OCI-LY1 (cell line): ENCODE measurements around the gene RANBP3L.

Experiments
- H2AFZ ChIP-seq: fragments of 200-600 bp; sonication (generic), shearing (Covaris generic); 2 replicates; pipeline ENCODE4 v1.6.0; 2014; ENCODE audit warnings: antibody characterized with exemption, mild to moderate bottlenecking, low read length
- H3F3A ChIP-seq: fragments of 200-600 bp; sonication (generic), shearing (Covaris generic); 2 replicates; pipeline ENCODE4 v1.6.0; 2014; ENCODE audit warnings: mild to moderate bottlenecking, antibody characterized with exemption, low read length, moderate library complexity; ENCODE audit not compliant: insufficient read depth
- H3K27ac ChIP-seq: fragments of 200-600 bp; sonication (generic); 2 replicates; pipeline ENCODE4 v1.5.1; 2014; ENCODE audit warnings: low read length, mixed run types, mild to moderate bottlenecking, low read depth; ENCODE audit not compliant: poor library complexity, severe bottlenecking
- H3K27me3 ChIP-seq: fragments of 200-600 bp; sonication (generic); 2 replicates; pipeline ENCODE4 v1.6.0; 2014; ENCODE audit warnings: antibody characterized with exemption, mild to moderate bottlenecking, low read length, moderate library complexity; ENCODE audit not compliant: insufficient read depth
- H3K36me3 ChIP-seq: fragments of 200-600 bp; sonication (generic); 2 replicates; pipeline ENCODE4 v1.6.1; 2014; ENCODE audit warnings: mild to moderate bottlenecking, antibody characterized with exemption, low read length, moderate library complexity, mixed read lengths; ENCODE audit not compliant: insufficient read depth
- H3K4me1 ChIP-seq: fragments of 200-600 bp; sonication (generic); 2 replicates; pipeline ENCODE4 v1.5.1; 2014; ENCODE audit warnings: mild to moderate bottlenecking, low read length, moderate library complexity; ENCODE audit not compliant: insufficient read depth, severe bottlenecking
- H3K4me2 ChIP-seq: fragments of 200-600 bp; sonication (generic), shearing (Covaris generic); 2 replicates; pipeline ENCODE4 v1.6.1; 2014; ENCODE audit warnings: low read length
- H3K4me3 ChIP-seq: fragments of 200-600 bp; sonication (generic); 2 replicates; pipeline ENCODE4 v1.5.1; 2014; ENCODE audit warnings: low read length, low read depth, mild to moderate bottlenecking, mixed read lengths; ENCODE audit not compliant: poor library complexity, severe bottlenecking
- H3K79me2 ChIP-seq: fragments of 200-600 bp; shearing (Covaris generic); 2 replicates; pipeline ENCODE4 v1.6.1; 2016; ENCODE audit warnings: mixed run types, low read length, mixed read lengths; ENCODE audit not compliant: insufficient read depth
- H3K9ac ChIP-seq: fragments of 200-600 bp; sonication (generic), shearing (Covaris generic); 2 replicates; pipeline ENCODE4 v1.6.1; 2014; ENCODE audit warnings: mild to moderate bottlenecking, low read length, mixed read lengths
- H3K9me2 ChIP-seq: fragments of 200-600 bp; sonication (generic), shearing (Covaris generic); 2 replicates; pipeline ENCODE4 v1.6.1; 2014; ENCODE audit warnings: low read depth, mild to moderate bottlenecking, low read length, mixed read lengths
- H3K9me3 ChIP-seq: fragments of 200-600 bp; shearing (Covaris generic); 2 replicates; pipeline ENCODE4 v1.6.1; 2014; ENCODE audit warnings: low read length, mixed read lengths
- H4K20me1 ChIP-seq: fragments of 200-600 bp; sonication (generic), shearing (Covaris generic); 2 replicates; pipeline ENCODE4 v1.6.0; 2016; ENCODE audit warnings: mild to moderate bottlenecking, low read length; ENCODE audit not compliant: insufficient read depth
- EZH2 ChIP-seq: fragments of 200-600 bp; sonication (generic), shearing (Covaris generic); IDR thresholded peaks from 2 replicates; pipeline ENCODE4 v1.8.0; 2017; ENCODE audit warnings: borderline replicate concordance, mixed run types, mild to moderate bottlenecking, antibody characterized with exemption, low read length, moderate library complexity, mixed read lengths
- TF ChIP-seq, protein P1 (sequence below): fragments of 200-600 bp; sonication (generic), shearing (Covaris generic); IDR thresholded peaks from 2 replicates; pipeline ENCODE4 v1.5.1; 2017; ENCODE audit warnings: mild to moderate bottlenecking, antibody characterized with exemption, low read length, moderate library complexity, mixed read lengths

Gene RANBP3L

DNA sequence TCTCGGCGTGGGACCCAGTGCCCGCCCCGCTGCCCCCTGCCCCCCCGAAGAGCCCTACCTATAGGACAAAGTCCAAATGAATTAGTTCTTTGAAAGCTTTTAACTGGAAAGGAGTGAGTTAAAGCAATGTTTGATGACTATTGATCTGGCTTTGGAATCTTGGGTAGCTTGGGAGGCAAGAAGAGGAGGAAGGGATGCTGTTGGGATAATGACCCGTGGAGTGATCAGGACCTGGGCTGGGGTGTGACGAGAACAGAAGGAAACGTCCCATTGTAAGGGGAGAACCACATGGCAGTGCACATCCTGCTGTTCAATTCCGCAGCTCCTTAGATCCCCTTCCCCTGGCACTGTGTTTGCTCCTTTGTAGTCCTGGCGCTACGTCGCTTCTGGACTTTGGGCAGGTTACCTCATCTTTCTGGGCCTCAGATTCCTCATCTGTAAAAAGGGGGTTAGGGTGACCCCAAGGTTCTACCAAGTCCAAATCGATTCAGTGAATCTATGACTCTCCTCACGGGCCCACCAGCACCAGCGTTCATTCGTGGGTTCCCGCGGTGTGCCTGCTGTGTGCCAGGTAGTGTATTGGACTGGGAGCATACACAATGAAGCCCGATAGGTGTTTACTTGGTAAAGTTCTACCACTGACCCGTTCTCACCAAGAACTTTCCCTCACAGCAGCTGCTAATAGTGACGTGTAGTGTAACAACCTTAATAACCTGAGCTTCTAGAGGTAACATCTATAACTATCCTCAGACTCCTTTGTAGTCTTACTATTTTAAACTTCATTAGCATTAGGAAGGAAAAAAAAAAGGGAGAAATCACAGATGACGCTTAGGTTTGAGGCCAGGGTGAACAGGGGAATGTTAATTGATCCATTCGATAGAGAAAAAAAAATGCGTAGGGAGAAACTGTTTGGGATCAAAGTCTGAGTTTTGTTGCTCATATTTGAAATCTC, 58.9 kb downstream of the RANBP3L start:
- Histone ChIP-seq H2AFZ (no peak overlapping the region; the same call in 1 of the 2 replicates), H3K4me2 (peak overlapping the region; percentile 72)

GRCh38 chr5:36241631-36242533, 59.8 kb downstream of the RANBP3L start, which contains the start of gene NADK2:
Gene NADK2 (minus strand): TSS chr5:36241925. CDS start chr5:36241798, 127 bp downstream.
- no peaks in the 10 kb centered on the region for H3F3A ChIP-seq
- no peaks in the 10 kb centered on the region for H4K20me1 ChIP-seq
- peak within 1 kb of the TSS; percentile 80 for H3K9ac ChIP-seq
- H2AFZ ChIP-seq = no peak within 1 kb of the TSS; the same call in 1 of the 2 replicates
- H3K36me3 ChIP-seq = no peaks in the 10 kb centered on the region
- TF ChIP-seq, protein P1, sequence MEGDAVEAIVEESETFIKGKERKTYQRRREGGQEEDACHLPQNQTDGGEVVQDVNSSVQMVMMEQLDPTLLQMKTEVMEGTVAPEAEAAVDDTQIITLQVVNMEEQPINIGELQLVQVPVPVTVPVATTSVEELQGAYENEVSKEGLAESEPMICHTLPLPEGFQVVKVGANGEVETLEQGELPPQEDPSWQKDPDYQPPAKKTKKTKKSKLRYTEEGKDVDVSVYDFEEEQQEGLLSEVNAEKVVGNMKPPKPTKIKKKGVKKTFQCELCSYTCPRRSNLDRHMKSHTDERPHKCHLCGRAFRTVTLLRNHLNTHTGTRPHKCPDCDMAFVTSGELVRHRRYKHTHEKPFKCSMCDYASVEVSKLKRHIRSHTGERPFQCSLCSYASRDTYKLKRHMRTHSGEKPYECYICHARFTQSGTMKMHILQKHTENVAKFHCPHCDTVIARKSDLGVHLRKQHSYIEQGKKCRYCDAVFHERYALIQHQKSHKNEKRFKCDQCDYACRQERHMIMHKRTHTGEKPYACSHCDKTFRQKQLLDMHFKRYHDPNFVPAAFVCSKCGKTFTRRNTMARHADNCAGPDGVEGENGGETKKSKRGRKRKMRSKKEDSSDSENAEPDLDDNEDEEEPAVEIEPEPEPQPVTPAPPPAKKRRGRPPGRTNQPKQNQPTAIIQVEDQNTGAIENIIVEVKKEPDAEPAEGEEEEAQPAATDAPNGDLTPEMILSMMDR = peak; percentile 58; the same call in 1 of the 2 replicates
- no peak for TF ChIP-seq EZH2
- H3K9me2 ChIP-seq = no peaks in the 10 kb centered on the region; the same call in 1 of the 2 replicates
- H3K4me2 ChIP-seq = peak within 1 kb of the TSS; percentile 87
- peaks cover 54% of the 10 kb centered on the region for H3K4me1 ChIP-seq
- H3K79me2 ChIP-seq = no peaks in the 10 kb centered on the region; the same call in 1 of the 2 replicates
- H3K27me3 ChIP-seq = no peaks in the 10 kb centered on the region
- H3K4me3 ChIP-seq = peak within 1 kb of the TSS; percentile 87
- no peaks in the 10 kb centered on the region for H3K9me3 ChIP-seq
- H3K27ac ChIP-seq = peak within 1 kb of the TSS; percentile 71

More for the DNA sequence above, 58.9 kb downstream of the RANBP3L start:
- peak overlapping the region; percentile 80 for H3K9ac ChIP-seq
- H3K79me2 ChIP-seq = no peaks in the 10 kb centered on the region
- peaks cover 45% of the 10 kb centered on the region for H3K4me1 ChIP-seq
- no peaks in the 10 kb centered on the region for H4K20me1 ChIP-seq
- H3K27ac ChIP-seq = peak overlapping the region; percentile 69
- no peaks in the 10 kb centered on the region for H3K27me3 ChIP-seq
- no peaks in the 10 kb centered on the region for H3F3A ChIP-seq
- H3K4me3 ChIP-seq = peak overlapping the region; percentile 87
- no peaks in the 10 kb centered on the region for H3K9me3 ChIP-seq
- H3K36me3 ChIP-seq = no peaks in the 10 kb centered on the region
- H3K9me2 ChIP-seq = no peaks in the 10 kb centered on the region; the same call in 1 of the 2 replicates
- no peak for TF ChIP-seq EZH2
- TF ChIP-seq, protein P1 = no peak
